GM08714 (cell line): Measurements from ENCODE around the gene PPP1R2.
"Not testable (repeated sequence)": the region's sequence is repeated elsewhere in the genome, so short reads cannot be mapped to it uniquely, and the experiment has no call there.

Experiments
- H3K4me3 ChIP-seq: fragments of 200-500 bp; sonication (Bioruptor generic); 2 replicates; pipeline ENCODE4 v1.5.1; 2014; ENCODE audit warnings: mild to moderate bottlenecking, low read length, inconsistent platforms
- ZNF274 ChIP-seq: IDR thresholded peaks from 2 replicates; pipeline ENCODE4 v1.6.1; 2012; ENCODE audit warnings: mild to moderate bottlenecking, low read depth, low read length

Gene PPP1R2

GRCh38 chr3:195537995-195538394, 5.1 kb downstream of the PPP1R2 start:
- peak overlapping the region; percentile 42; the same call in 1 of the 2 replicates for H3K4me3 ChIP-seq
- no peak for TF ChIP-seq ZNF274

DNA sequence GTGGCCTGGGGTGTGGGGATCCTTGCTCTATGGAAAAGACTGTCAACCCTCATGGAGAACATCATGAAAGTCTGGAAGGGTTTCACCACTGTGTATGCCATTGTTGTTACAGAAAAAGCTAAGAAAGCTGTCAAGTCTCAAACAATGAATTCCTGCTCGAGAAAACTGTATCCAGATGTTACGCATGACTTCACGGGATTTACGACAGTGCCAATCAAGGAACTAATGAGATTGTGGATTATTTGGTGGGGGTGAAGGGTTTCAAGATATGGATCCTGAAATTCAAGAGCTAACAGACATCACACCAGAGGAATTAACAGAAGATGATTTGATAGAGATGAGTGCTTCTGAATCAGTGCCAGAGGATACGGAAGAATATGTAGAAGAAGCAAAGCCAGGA, 7.8 kb downstream of the PPP1R2 start:
- no peak for TF ChIP-seq ZNF274
- H3K4me3 ChIP-seq, result no peak overlapping the region

DNA sequence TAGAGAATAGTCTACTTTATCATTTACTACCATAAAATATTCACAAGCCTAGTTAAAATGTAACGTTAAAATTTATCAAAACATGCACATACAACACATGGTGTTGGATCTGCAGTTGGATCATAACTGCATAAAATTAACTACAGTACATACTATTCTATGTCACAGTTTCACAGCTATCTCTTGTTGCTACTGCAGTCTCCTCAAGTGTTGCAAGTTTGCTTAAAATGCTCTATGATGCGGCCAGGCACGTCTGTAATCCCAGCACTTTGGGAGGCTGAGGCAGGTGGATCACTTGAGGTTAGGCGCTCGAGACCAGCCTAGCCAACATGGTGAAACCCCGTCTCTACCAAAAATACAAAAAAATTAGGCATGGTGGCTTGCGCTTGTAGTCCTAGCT, 10.3 kb downstream of the PPP1R2 start:
- TF ChIP-seq ZNF274, result no peak
- H3K4me3 ChIP-seq, result no peak overlapping the region

DNA sequence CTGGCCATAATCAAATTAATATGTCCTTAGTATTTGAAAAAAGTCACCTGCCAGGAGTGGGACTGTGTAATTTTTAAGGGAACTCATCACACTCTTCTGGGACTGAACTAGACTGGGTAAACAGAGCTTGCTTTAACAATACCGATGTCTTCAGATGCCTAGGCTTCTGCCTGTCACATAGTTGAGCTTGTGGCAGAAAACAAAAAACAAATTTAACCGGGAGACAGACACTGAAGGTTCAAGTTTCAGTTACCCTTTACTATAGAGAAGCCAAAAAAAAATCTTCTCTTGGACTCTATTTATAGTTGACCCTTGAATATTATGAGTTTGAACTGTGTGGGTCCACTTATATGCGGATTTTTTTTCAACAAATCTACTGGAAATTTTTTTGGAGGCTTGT, 10.8 kb downstream of the PPP1R2 start:
- no peak for TF ChIP-seq ZNF274

DNA sequence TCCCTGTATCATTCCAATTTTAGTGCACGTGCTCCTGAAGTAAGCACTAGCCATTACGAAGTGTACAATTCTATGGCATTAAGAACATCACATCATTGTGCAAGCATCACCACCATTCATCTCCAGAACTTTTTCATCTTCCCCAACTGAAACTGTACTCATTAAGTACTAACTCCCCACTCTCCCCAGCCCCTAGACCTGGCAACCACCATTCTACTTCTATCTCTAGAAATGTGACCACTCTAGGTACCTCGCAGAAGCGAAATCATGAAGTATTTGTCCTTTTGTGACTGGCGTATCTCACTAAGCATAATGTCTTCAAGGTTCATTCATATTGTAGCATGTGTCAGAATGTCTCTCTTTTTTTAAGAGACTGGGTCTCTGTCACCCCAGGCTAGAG, 11.4 kb downstream of the PPP1R2 start:
- no peak overlapping the region for H3K4me3 ChIP-seq
- TF ChIP-seq ZNF274, result no peak

More for the DNA sequence above, 10.8 kb downstream of the PPP1R2 start:
- no peak overlapping the region for H3K4me3 ChIP-seq

- no peak overlapping the region for H3K4me3 ChIP-seq
- no peak for TF ChIP-seq ZNF274
Observed at GRCh38 chr3:195526492-195526891, 16.6 kb downstream of the PPP1R2 start.

GRCh38 chr3:195524171-195524896, 18.8 kb downstream of the PPP1R2 start:
- TF ChIP-seq ZNF274, result no peak
- no peak overlapping the region for H3K4me3 ChIP-seq

DNA sequence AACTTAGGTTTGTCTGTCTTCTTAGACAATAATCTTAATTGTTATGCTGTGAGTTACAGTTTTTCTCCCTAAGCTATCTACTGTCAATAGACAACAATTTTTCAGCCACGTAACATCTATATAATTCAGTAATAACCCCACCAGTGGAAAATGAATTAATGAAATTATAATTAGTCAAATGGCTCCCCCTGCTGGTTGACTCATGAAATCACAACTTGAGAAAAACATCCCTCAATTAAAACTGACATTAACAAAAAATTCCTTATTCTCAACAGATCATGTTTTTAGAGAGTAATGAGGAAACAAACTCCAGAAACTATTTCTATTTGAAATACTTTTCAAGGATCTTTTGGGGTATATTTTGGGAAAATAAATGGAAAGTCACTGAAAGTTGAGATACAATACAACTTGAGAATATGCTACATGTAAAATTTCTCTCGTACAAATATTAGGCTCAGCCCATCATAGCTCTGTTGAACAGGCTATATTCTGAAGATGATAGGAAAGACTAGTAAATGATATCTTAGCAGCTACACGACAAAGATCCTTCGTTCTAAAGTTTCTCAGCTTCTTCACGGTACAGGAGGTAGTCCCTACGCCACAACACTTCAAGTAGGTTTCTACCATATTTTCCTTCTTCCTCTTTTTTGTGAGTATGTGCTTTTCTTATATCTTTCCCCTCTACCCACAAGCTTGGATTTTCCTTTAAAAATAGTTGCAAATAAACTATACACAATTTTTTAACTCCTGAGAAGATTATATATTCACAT, 20.7 kb downstream of the PPP1R2 start:
- H3K4me3 ChIP-seq, result no peak overlapping the region
- no peak for TF ChIP-seq ZNF274

- TF ChIP-seq ZNF274, result no peak
- no peak overlapping the region for H3K4me3 ChIP-seq
Observed at GRCh38 chr3:195517030-195517429, 26.1 kb downstream of the PPP1R2 start.

GRCh38 chr3:195514610-195515235, 28.4 kb downstream of the PPP1R2 start:
- not testable (repeated sequence) for H3K4me3 ChIP-seq

DNA sequence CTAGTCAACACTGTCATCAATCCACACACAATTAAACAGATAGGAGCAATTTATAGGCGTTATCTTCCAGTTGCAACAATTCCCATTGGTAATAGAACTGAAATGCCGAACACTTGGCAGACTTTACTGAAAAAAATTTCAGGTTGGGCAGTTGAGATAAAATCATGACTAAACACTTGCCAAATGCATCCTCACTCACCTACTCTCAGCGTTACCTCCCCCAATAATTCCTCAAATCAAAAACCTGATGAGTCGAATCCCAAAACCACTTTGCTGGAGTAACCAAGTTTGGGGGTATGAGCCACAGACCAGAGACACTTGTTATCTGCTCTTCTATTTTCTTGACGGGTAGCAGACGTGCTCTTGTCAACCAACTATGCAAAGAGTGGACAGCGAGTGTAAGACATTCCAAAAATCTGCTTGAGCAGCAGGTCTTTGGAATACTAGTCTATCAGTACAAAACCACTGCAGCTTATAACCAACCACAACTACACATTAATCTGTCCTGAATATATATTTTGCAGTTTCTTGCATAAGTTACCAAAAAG, 30.3 kb downstream of the PPP1R2 start:
- H3K4me3 ChIP-seq, result no peak overlapping the region
- no peak for TF ChIP-seq ZNF274

- no peak for TF ChIP-seq ZNF274
Observed at GRCh38 chr3:195511136-195511535, 32.0 kb downstream of the PPP1R2 start.

DNA sequence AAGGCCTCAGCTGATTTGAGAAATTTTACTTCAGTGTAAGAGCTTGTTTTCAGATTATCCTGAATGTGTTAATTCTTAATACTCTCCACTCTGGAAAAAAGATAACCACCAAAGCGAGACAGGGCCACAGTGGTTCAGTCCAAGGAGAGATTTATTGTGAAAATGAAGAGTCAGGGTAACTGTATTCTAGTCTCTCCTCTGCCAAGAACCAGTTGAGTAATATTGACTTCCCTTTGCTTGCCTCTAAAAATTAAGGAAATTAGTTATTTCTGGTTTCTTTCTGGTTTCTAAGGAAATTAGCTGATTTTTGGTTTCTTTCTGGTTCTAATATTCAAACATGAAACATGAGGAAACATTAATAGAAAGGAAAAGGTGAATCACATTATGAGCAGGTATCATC, 34.9 kb downstream of the PPP1R2 start:
- no peak for TF ChIP-seq ZNF274
- no peak overlapping the region for H3K4me3 ChIP-seq

More at GRCh38 chr3:195511136-195511535, 32.0 kb downstream of the PPP1R2 start:
- no peak overlapping the region for H3K4me3 ChIP-seq

DNA sequence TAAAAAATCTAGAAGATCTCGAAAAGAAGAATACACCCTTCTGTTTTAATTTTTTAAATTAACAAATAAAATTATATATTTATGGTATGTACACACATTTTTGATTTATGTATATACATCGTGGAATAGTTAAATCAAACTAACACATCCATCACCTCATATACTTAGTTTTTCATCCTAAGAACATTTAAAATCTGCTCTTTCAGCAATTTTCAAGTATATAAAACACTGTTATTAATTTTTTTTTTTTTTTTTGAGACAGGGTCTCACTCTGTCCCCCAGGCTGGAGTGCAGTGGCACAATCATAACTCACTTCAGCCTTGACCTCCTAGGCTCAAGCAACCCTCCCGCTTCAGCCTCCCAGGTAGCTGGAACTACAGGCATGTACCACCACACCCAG, 67.5 kb downstream of the PPP1R2 start:
- no peak for TF ChIP-seq ZNF274
- H3K4me3 ChIP-seq, result no peak overlapping the region

DNA sequence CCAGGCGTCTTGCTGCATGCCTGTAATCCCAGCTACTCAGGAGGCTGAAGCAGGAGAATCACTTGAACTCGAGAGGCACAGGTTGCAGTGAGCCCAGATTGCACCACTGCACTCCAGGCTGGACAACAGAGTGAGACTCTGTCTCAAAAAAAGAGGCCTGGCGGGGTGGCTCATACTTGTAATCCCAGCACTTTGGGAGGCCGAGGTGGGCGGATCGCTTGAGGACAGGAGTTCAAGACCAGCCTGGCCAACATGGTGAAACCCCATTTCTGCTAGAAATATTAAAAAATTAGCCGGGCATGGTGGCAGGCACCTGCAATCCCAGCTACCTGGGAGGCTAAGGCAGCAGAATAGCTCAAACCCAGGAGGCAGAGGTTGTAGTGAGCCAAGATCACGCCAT, 68.0 kb downstream of the PPP1R2 start:
- not testable (repeated sequence) for H3K4me3 ChIP-seq
